Gastrocnemius medialis (tissue), 4 donors: ENCODE measurements around the gene FBXO27.

Experiments
- POLR2A ChIP-seq, 2 donors: fragments of 450-650 bp; IDR thresholded peaks; one replicate each; pipeline ENCODE4 v1.6.1; 2017; ENCODE audit warnings: antibody characterized with exemption in 2 of 2, mild to moderate bottlenecking in 2 of 2, moderate library complexity in 2 of 2
- TF ChIP-seq, protein P1 (sequence below), 5 experiments: fragments of 450-650 bp in 3 of 5; fragments of 200-600 bp in 2 of 5; sonication (generic) in 2 of 5; IDR thresholded peaks in 4 of 5; conservative IDR thresholded peaks in 1 of 5; 1 replicate in 4 of 5; 2 replicates in 1 of 5; pipeline ENCODE4 v1.5.1; 2016 to 2019; ENCODE audit warnings: antibody characterized with exemption in 5 of 5, mild to moderate bottlenecking in 3 of 5, moderate library complexity in 3 of 5

DNA sequence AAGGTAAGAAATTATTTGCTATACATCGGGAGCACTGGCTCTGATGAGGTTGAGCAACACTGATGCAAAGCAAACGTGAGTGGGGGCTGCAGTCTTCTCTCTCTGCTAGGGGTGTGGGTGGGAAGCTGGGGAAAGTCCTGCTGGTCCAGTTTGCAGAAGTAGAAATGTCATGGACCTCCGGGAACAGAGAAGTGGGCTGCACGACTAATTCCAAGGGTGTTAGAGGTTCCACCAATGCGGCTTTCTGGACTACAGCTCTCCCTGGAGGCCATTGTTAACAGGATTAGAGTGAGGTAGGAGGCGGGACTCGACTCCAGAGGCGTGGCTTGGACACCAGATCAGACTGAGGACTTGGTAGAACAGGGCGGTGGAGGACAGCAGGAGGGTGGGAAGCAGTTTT, 5.7 kb upstream of the FBXO27 start:
- TF ChIP-seq, protein P1, sequence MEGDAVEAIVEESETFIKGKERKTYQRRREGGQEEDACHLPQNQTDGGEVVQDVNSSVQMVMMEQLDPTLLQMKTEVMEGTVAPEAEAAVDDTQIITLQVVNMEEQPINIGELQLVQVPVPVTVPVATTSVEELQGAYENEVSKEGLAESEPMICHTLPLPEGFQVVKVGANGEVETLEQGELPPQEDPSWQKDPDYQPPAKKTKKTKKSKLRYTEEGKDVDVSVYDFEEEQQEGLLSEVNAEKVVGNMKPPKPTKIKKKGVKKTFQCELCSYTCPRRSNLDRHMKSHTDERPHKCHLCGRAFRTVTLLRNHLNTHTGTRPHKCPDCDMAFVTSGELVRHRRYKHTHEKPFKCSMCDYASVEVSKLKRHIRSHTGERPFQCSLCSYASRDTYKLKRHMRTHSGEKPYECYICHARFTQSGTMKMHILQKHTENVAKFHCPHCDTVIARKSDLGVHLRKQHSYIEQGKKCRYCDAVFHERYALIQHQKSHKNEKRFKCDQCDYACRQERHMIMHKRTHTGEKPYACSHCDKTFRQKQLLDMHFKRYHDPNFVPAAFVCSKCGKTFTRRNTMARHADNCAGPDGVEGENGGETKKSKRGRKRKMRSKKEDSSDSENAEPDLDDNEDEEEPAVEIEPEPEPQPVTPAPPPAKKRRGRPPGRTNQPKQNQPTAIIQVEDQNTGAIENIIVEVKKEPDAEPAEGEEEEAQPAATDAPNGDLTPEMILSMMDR (IDR thresholded peaks at IDR 0.05 in 4 of 5, conservative IDR thresholded peaks at IDR 0.05 in 1 of 5), result no peak
- no peak for TF ChIP-seq POLR2A (IDR thresholded peaks at IDR 0.05)
